Right lung (tissue), 5 donors: Measurements from ENCODE around the gene RPS10. TPM values are rescaled to one million over a fixed set of nuclear protein-coding genes. Genes with fewer than 3 reads are reported as not detected.
"Not testable (repeated sequence)": the region's sequence is repeated elsewhere in the genome, so short reads cannot be mapped to it uniquely, and the experiment has no call there.

Source experiments
- DNase-seq, 2 donors: peaks; one replicate each; pipeline ENCODE4 v3.0.0-alpha.2; 2013
- polyA plus RNA-seq, 5 donors: library from polyadenylated mRNA; unstranded; fragments of 120-200 nt; gene quantifications; one replicate each; pipeline versions ENCODE4 v1.2.1 to v1.2.3, GENCODE V29; 2013; ENCODE audit warnings: inconsistent platforms in 1 of 5, low replicate concordance in 1 of 5; ENCODE audit not compliant: insufficient read length in 5 of 5, insufficient read depth in 1 of 5

The RPS10 gene
- polyA plus RNA-seq, 5 donors = 1,386 to 2,076 (median 1,588) TPM

DNA sequence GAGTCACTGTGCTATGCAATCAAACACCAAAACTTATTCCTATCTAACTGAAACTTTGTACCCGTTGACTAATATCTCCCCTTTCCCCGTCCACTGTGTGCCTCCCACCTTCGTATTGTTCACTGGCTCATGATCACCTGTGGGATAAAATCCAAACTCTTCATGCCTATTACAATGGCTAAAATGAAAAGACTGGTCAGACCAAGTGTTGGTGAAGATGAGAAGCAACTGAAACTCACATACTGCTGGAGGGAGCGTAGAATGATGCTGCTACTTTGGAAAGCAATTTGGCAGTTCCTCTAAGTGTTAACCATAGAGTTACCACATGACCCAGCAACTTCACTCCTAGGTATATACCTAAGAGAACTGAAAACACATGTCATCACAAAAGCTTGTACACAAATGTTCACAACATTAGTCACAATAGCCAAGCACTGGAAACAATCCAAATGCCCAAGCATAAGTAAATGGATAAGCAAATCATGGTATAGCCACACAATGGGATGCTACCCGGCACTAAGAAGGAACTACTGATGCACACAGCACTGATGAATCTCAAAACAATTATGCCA lies 13.1 kb downstream of the RPS10 start:
- no peak for DNase-seq

GRCh38 chr6:34412016-34412415 lies 13.9 kb downstream of the RPS10 start:
- DNase-seq = no peak

- not testable (repeated sequence) for DNase-seq
Measured at GRCh38 chr6:34407915-34408314, 18.0 kb downstream of the RPS10 start.

- no peak for DNase-seq
Measured at GRCh38 chr6:34396518-34396917, 29.4 kb downstream of the RPS10 start.

GRCh38 chr6:34393966-34394305 lies 31.9 kb downstream of the RPS10 start:
- DNase-seq = no peak

GRCh38 chr6:34393191-34393965 lies 32.5 kb downstream of the RPS10 start:
- DNase-seq = no peak

GRCh38 chr6:34392497-34393190 lies 33.2 kb downstream of the RPS10 start, which contains the start of gene NUDT3:
TSS of gene NUDT3 (minus strand) at chr6:34392669. CDS start at chr6:34392362, 307 bp downstream.
- peak; percentile 98 to 99 for DNase-seq

DNA sequence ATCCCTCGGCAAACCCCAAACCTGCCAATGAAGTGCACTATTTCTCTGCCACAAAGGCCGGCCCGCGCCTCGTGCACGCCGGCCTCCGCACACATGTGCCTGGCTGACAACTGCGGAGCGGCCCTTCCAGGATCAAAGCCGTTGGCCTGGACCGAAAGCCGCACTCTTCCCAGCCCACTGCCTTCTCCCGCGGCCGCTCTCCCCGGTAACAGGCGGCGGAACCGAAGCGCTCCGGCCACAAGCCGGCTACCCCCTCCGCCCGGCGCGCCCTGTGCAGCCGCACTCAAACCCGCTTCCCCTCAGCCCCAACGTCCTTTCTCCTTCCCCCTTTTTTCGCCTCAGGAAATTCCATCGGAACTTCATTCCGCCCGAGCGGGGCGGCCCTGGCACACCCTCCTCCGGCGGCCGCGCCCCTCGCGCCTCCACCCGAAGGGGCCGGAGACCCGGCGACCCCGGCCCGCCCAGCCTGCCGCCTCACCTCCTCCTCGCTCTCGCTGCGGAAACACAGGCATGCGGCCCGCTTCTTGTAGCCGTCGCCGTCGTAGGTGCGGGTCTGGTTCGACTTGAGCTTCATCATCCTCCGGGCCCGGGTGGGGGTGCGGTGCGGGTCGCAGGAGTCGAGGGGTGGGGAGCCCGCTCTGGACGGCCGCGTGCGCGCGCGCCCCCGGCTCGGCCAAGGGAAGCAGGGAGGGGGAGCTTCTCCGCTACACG lies 33.9 kb downstream of the RPS10 start:
- peak; percentile 32 to 50 for DNase-seq

DNA sequence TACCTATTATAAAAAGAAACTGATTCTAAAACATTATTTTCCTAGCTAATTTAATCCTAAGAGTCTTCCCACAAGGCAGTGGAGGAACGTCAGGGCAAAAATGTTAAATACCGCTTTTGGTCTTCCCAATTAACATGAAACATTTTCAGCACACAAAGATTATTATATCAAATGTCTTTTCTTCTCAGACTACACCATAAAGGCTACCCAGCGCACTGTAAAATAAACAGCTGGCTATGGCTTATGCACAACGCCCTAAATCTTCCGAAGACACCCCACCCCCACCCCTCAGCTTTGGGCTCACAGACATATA lies 34.4 kb downstream of the RPS10 start:
- DNase-seq = no peak

DNA sequence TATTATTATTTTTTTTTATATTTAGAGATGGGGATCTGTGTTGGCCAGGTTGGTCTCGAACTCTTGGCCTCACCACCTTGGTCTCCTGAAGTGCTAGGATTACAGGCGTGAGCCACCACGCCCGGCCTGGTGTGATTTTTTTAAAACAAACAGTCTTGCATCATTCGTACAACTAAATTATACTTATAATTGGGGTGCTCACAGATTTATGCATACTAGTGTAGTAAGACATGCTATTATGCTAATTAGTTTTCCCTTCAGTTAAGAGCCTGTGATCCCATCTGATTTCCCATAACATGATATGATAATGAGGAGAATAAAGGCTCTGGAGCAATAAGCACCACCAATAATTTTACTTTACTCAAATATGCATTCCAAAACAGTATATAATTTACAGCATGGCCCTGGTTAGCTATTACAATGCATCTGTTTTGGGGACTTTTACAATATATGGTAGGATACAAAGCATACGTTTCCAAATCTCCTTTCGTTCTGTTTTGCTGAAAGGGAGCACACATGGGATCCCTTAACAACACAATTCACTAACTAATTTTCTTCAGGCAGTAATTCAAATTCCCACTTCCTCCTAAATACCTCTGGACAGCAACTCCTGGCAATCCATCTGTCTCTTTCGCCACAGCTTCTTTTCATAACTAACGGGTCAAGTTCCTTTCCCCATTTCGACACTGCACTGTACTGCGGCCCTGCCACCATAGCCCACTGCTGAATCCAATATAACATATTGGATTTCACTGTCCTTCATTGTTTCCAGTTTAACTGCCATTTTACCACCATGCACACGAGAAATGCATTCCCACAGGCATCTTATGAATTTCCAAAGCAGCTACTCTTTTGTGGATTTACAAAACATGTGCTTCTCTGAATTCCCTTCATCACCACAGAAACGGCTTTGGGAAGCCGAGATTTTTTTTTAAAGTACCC lies 35.1 kb downstream of the RPS10 start:
- peak; percentile 36 to 45 for DNase-seq

DNA sequence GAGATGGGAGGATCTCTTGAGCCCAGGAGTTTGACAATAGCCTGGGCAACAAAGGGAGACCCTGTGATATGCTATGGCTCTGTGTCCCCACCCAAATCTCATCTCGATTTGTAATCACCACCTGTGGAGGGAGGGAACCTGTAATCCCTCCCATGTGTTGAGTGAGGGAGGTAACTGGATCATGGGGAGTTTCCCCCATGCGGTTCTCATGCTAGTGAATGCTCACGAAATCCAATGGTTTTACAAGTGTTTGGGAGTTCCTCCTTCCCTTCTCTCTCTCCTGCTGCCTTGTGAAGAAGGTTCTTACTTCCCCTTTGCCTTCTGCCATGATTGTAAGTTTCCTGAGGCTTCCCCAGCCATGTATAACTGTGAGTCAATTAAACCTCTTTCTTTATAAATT lies 36.8 kb downstream of the RPS10 start:
- DNase-seq = no peak

GRCh38 chr6:34388421-34388820 lies 37.4 kb downstream of the RPS10 start:
- DNase-seq = no peak

DNA sequence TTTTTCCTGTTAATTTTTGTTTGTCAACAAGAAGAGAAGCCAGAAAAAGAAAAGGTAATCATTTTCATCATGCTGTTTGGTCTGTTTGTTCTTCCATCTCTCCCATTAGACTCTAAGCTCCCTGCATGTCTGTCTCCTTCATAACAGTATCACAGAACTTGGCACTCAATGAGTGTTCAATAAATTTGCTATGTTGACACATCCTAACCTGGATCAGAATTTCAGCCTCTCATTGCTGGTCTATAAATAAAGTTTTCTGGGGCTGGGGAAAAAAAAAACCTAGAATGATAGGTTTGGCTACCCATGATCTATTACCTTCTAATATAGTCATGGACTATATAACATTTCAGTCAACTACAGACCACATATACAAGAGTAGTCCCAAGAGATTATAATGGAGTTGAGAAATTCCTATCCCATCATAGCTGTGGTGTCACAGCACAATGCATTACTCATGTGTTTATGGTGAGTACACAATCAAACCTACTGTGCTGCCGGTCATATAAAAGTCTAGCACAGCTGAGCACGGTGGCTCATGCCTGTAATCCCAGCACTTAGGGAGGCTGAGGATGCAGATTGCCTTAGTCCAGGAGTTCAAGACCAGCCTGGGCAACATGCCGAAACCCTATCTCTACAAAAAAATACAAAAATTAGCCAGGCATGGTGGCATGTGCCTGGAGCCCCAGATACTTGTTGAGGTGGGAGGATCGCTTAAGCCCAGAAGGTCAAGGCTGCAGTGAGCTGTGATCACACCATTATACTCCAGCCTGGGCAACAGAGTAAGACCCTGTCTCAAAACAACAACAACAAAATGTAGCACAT lies 39.3 kb downstream of the RPS10 start:
- DNase-seq = no peak

DNA sequence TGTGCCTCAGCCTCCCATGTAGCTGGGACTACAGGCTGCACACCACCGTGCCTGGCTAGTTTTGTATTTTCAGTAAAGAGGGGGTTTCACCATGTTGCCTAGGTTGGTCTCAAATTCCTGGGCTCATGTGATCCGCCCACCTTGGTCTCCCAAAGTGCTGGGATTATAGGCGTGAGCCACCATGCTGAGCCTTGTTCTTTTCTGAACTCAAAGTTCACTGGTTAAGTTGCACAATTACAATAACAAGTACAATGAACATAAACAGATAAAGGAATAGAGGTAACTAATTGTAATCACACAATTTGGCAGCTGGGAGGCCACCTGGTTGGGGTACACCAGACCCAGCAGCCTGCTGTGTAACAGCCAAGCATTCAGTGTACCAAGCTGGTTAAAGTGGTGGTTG lies 40.1 kb downstream of the RPS10 start:
- no peak for DNase-seq

DNA sequence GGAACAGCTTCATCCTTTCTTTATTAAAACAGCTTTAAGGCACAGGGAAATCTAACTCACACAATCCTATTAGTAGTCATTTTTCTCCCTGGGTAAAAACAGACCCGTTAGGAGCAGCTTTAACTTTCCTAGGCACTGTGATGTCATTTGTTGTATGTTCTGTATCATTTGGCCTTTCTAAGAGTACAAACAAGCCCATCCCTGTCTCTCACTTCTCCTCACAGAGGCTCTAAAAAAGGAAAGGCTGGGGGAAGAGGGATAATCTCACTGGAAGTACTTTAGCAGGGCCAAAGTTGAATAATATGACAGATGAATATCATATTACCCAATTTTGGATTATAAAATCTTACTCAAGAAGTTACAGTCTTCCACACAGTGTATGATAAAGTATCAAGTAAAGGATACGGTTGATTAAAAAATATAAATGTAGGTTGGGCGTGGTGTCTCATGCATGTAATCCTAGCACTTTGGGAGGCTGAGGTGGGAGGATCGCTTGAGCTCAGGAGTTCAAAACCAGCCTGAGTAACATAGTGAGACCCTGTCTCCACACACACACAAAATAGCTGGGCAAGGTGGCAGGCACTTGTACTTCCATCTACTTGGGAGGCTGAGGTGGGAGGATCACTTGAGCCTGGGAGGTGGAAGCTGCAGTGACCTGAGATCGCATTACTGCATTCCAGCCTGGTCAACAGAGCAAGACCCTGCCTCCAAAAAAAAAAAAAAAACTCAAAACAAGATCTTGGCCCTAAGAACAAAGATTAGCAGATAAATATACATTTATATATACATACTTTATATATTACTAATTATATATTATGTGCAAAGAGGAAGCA lies 41.3 kb downstream of the RPS10 start:
- DNase-seq = no peak

DNA sequence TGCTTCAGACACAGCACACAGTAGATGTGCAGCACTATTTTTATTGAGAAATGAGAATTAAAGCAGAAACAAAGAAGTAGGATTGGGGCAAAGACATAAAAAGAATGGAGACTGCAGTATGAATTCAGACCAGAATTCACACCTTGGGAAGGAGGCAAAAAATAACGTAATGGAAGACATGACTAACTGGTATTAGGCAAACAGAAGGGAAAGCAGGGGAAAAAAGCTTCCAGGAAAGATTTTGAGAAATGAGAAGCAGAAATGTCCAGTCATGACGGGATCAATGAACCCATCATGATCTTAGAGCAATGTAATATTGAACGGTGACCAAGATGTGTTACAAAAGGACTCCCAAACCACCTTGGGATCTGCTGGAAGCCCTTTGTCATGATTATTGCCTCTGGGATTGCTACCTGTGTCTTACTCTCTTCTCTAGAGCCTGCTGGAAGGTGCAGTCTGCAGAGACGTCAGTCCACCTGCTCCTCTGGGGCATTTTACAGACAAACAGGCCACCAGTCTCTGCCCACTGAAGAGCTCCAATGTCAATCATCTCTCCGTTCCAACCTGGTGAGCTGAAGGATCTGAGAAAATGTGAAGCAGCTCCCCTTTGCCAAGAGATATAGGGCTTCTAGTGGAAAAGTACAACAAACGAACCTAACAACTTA lies 42.1 kb downstream of the RPS10 start:
- DNase-seq = no peak

DNA sequence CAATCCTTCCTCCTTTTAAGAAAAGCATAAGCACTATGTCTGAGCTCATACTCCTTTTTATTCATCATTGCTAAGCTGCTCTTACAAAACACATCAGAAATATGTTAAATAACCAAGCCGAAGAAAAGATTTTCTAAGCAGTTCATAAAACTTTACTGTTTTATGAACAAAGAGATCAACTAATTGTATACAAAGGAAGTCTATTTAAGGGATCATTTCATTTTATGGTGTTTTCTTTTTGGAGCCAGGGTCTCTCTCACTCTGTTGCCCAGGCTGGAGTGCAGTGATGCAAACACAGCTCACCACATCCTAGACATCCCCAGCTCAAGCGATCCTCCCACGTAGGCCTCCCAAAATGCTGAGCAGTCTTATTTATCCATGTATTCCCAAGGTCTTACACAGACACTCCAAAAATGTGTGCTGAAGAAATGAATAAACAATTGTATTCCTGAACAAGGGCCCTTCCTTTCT lies 42.7 kb downstream of the RPS10 start:
- DNase-seq = no peak

- no peak for DNase-seq
Measured at GRCh38 chr6:34381081-34381480, 44.8 kb downstream of the RPS10 start.

DNA sequence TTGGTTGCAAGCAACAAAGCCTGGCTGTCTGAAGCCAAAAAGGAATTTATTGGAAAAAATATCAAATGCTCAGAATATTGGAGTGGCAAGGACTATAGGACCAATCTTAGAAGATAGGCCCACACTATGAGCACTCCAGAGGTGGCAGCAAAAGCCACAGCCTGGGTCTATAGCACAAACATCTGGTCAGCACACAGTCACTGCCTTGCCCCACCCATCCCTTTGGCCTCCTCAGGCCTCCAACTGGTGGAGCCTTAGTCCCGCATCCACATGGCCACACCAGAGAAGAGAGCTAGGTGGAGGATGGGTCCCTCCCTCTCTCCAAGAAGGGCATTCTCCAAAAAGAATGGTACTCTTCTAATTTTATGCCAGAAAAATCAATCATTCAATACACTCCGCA lies 47.4 kb downstream of the RPS10 start:
- no peak for DNase-seq
